Keratinocyte (primary cell): ENCODE measurements around the gene ZNF880. TPM values are rescaled to one million over a fixed set of nuclear protein-coding genes. Genes with fewer than 3 reads are reported as not detected.

Source experiments
- DNase-seq: peaks from one replicate; pipeline ENCODE4 v3.0.0-alpha.2; 2011; ENCODE audit warnings: low read depth, missing footprints, low spot score
- FAIRE-seq: peaks from 2 replicates; lab custom pipeline; 2011; peaks lifted over from hg19 to GRCh38; lab: Jason Lieb, UNC
- H2AFZ ChIP-seq: 2 replicates; pipeline ENCODE4 v1.6.0; 2012; ENCODE audit warnings: low read length, control low read depth, inconsistent platforms; ENCODE audit not compliant: control insufficient read depth
- H3K27ac ChIP-seq: 2 replicates; pipeline ENCODE4 v1.5.1; 2011; ENCODE audit warnings: low read length; ENCODE audit not compliant: control insufficient read depth, insufficient read depth
- H3K27me3 ChIP-seq: 3 replicates; pipeline ENCODE4 v1.6.0; 2011; ENCODE audit warnings: low read length; ENCODE audit not compliant: control insufficient read depth, insufficient read depth; ENCODE audit errors: extremely low read depth
- H3K36me3 ChIP-seq, 2 experiments: 2 replicates in 1 of 2; 3 replicates in 1 of 2; pipeline ENCODE4 v1.5.1; 2011; ENCODE audit warnings: low read length in 2 of 2, mild to moderate bottlenecking in 1 of 2; ENCODE audit not compliant: control insufficient read depth in 2 of 2, insufficient read depth in 2 of 2; ENCODE audit errors: extremely low read depth in 1 of 2
- H3K4me1 ChIP-seq: 3 replicates; pipeline ENCODE4 v1.5.1; 2011; ENCODE audit warnings: low read length; ENCODE audit not compliant: control insufficient read depth, insufficient read depth; ENCODE audit errors: extremely low read depth
- H3K4me2 ChIP-seq: 3 replicates; pipeline ENCODE4 v1.6.0; 2011; ENCODE audit warnings: low read depth, low read length; ENCODE audit not compliant: control insufficient read depth, insufficient read depth; ENCODE audit errors: extremely low read depth
- H3K4me3 ChIP-seq, 3 experiments: fragments of 200-600 bp in 1 of 3; sonication (generic) in 1 of 3; 2 replicates in 2 of 3; 3 replicates in 1 of 3; pipeline ENCODE4 v1.5.1; 2011 to 2016; ENCODE audit warnings: low read length in 3 of 3, mild to moderate bottlenecking in 3 of 3, control low read depth in 2 of 3, inconsistent platforms in 1 of 3, low read depth in 1 of 3, mixed read lengths in 1 of 3, mixed run types in 1 of 3, moderate library complexity in 1 of 3; ENCODE audit not compliant: control insufficient read depth in 2 of 3, insufficient read depth in 2 of 3; ENCODE audit errors: extremely low read depth in 1 of 3
- H3K79me2 ChIP-seq: 2 replicates; pipeline ENCODE4 v1.6.0; 2012; ENCODE audit warnings: low read length; ENCODE audit not compliant: control insufficient read depth, insufficient read depth
- H3K9ac ChIP-seq: 3 replicates; pipeline ENCODE4 v1.6.0; 2011; ENCODE audit warnings: low read length; ENCODE audit not compliant: control insufficient read depth, insufficient read depth; ENCODE audit errors: extremely low read depth
- H3K9me1 ChIP-seq: 3 replicates; pipeline ENCODE4 v1.6.0; 2011; ENCODE audit warnings: low read length; ENCODE audit not compliant: control insufficient read depth, insufficient read depth; ENCODE audit errors: extremely low read depth
- H3K9me3 ChIP-seq: 2 replicates; pipeline ENCODE4 v1.5.1; 2012; ENCODE audit warnings: low read depth, low read length; ENCODE audit not compliant: control insufficient read depth
- H4K20me1 ChIP-seq: 3 replicates; pipeline ENCODE4 v1.6.0; 2011; ENCODE audit warnings: low read length; ENCODE audit not compliant: control insufficient read depth, insufficient read depth; ENCODE audit errors: extremely low read depth
- CTCF ChIP-seq, 3 experiments: IDR thresholded peaks in 1 of 3; conservative IDR thresholded peaks in 1 of 3; optimal IDR thresholded peaks in 1 of 3; 2 replicates in 2 of 3; 3 replicates in 1 of 3; pipeline versions ENCODE3 to v1.5.1; 2011; ENCODE audit warnings: low read length in 3 of 3, mild to moderate bottlenecking in 3 of 3, moderate library complexity in 2 of 3, control low read depth in 1 of 3, inconsistent platforms in 1 of 3; ENCODE audit not compliant: insufficient read depth in 2 of 3; ENCODE audit errors: extremely low read depth in 1 of 3
- EZH2 ChIP-seq: IDR thresholded peaks from one replicate; pipeline ENCODE4 v1.6.1; 2012; ENCODE audit warnings: inconsistent platforms, mild to moderate bottlenecking, low read length, moderate library complexity
- dilution Hi-C: fragments of 300-500 bp; cut with MboI; formaldehyde crosslinking; loops from one replicate; pipeline ENCODE4 v1.7.0; 2020; ENCODE audit warnings: low sequenced_read_pairs; ENCODE audit not compliant: extremely low pct_ligation_motif_present
- polyA plus RNA-seq, 5 experiments: library from polyadenylated mRNA; depleted of rRNA in 3 of 5; stranded (reverse) in 3 of 5; stranded (forward) in 1 of 5; unstranded in 1 of 5; fragments of >200 nt; gene quantifications; 1 replicate in 1 of 5; 2 replicates in 3 of 5; 3 replicates in 1 of 5; pipeline versions ENCODE4 v1.2.1 to v1.2.3, GENCODE V29; 2011 to 2012; ENCODE audit warnings: missing spikeins in 2 of 5, low read depth in 1 of 5, low replicate concordance in 1 of 5

ZNF880 gene
- polyA plus RNA-seq, 1 donor (not counting 4 experiments of a cell fraction or from before 2014, with no cell fraction given), result 18.7 TPM

GRCh38 chr19:52397310-52398080 is 27.8 kb downstream of the ZNF880 start, which contains the start of gene ZNF528:
ZNF528 (plus strand) TSS chr19:52397849; CDS start chr19:52402014, 4,165 bp downstream.
- H3K9me3 ChIP-seq, result peaks cover 6% of the 10 kb centered on the region
- peak within 1 kb of the TSS; percentile 91 for H3K4me2 ChIP-seq
- peaks cover 2% of the 10 kb centered on the region for H3K79me2 ChIP-seq
- H3K36me3 ChIP-seq, result peaks cover 0 to 10% of the 10 kb centered on the region in 2 experiments
- no peak for TF ChIP-seq EZH2
- TF ChIP-seq CTCF (optimal IDR thresholded peaks at IDR 0.05 in 1 of 3, IDR thresholded peaks at IDR 0.05 in 1 of 3, conservative IDR thresholded peaks at IDR 0.05 in 1 of 3; ENCODE audit: extremely low read depth in 1 of 3, insufficient read depth in 2 of 3, low read length in 3 of 3), result no peak
- H3K27ac ChIP-seq, result peak within 1 kb of the TSS; percentile 86
- peaks cover 12% of the 10 kb centered on the region for H3K4me1 ChIP-seq
- H3K27me3 ChIP-seq, result no peaks in the 10 kb centered on the region
- DNase-seq, result peak; percentile 26
- FAIRE-seq, result peak; percentile 76
- H3K9me1 ChIP-seq, result no peaks in the 10 kb centered on the region
- dilution Hi-C loops, result no loop called here
- peak within 1 kb of the TSS; percentile 90 for H3K9ac ChIP-seq
- peak within 1 kb of the TSS; percentile 98 for H2AFZ ChIP-seq
- peak within 1 kb of the TSS; percentile 71 to 87 (median 80) for H3K4me3 ChIP-seq
- H4K20me1 ChIP-seq, result no peaks in the 10 kb centered on the region

- H3K36me3 ChIP-seq, result peaks cover 0 to 10% of the 10 kb centered on the region in 2 experiments
Observed at GRCh38 chr19:52398081-52398441, 28.3 kb downstream of the ZNF880 start.

More at GRCh38 chr19:52398081-52398441, 28.3 kb downstream of the ZNF880 start:
- peaks cover 6% of the 10 kb centered on the region for H3K9me3 ChIP-seq
- peaks cover 12% of the 10 kb centered on the region for H3K4me1 ChIP-seq
- peak overlapping the region; percentile 86 for H3K27ac ChIP-seq
- TF ChIP-seq CTCF (optimal IDR thresholded peaks at IDR 0.05 in 1 of 3, IDR thresholded peaks at IDR 0.05 in 1 of 3, conservative IDR thresholded peaks at IDR 0.05 in 1 of 3; ENCODE audit: extremely low read depth in 1 of 3, insufficient read depth in 2 of 3, low read length in 3 of 3) (peak in 1 of 3 experiments; percentile 39), EZH2 (no peak)
- no peaks in the 10 kb centered on the region for H3K27me3 ChIP-seq
- H3K4me3 ChIP-seq, result peak overlapping the region; percentile 71 to 87 (median 80)
- dilution Hi-C loops, result no loop called here
- peak overlapping the region; percentile 98 for H2AFZ ChIP-seq
- no peak for FAIRE-seq
- peak overlapping the region; percentile 90 for H3K9ac ChIP-seq
- H3K79me2 ChIP-seq, result peaks cover 2% of the 10 kb centered on the region
- H3K9me1 ChIP-seq, result no peaks in the 10 kb centered on the region
- H3K4me2 ChIP-seq, result peak overlapping the region; percentile 91
- H4K20me1 ChIP-seq, result no peaks in the 10 kb centered on the region
- DNase-seq, result no peak
